NOMO-1 treated with DMSO at 0.1 percent for 48 hours (cell line): ENCODE data around the gene RNF215.

Experiments used
- DNase-seq: peaks from one replicate; lab custom pipeline; 2025; ENCODE audit not compliant: unreplicated experiment; lab: John Stamatoyannopoulos, UW

The RNF215 gene

GRCh38 chr22:30386960-30387827, at the start of gene RNF215:
TSS of gene RNF215 (minus strand) at chr22:30387411. CDS start at chr22:30387313, 98 bp downstream.
- DNase-seq = peak; percentile 54

GRCh38 chr22:30436196-30436595, 49.0 kb upstream of the RNF215 start:
- no peak for DNase-seq

- no peak for DNase-seq
These were observed 48.5 kb upstream of the RNF215 start for GRCh38 chr22:30435674-30436126.

- DNase-seq = no peak
These were observed 47.6 kb upstream of the RNF215 start for GRCh38 chr22:30434843-30435242.

GRCh38 chr22:30433773-30434172, 46.6 kb upstream of the RNF215 start:
- no peak for DNase-seq

- DNase-seq = no peak
These were observed 46.0 kb upstream of the RNF215 start for GRCh38 chr22:30433227-30433626.

GRCh38 chr22:30432520-30432919, 45.3 kb upstream of the RNF215 start:
- DNase-seq = no peak

GRCh38 chr22:30432096-30432495, 44.9 kb upstream of the RNF215 start:
- no peak for DNase-seq

GRCh38 chr22:30430933-30431332, 43.7 kb upstream of the RNF215 start:
- no peak for DNase-seq

- no peak for DNase-seq
These were observed 42.7 kb upstream of the RNF215 start for GRCh38 chr22:30429887-30430286.

- no peak for DNase-seq
These were observed 40.7 kb upstream of the RNF215 start for GRCh38 chr22:30427871-30428270.

GRCh38 chr22:30426388-30427353, 39.5 kb upstream of the RNF215 start:
- DNase-seq = peak; percentile 70

GRCh38 chr22:30425616-30426387, 38.6 kb upstream of the RNF215 start, which contains the start of gene MTFP1:
TSS of gene MTFP1 (plus strand) at chr22:30425768. CDS start at chr22:30425880, 112 bp downstream.
- DNase-seq = peak; percentile 53

GRCh38 chr22:30425327-30425615, 38.1 kb upstream of the RNF215 start:
- DNase-seq = no peak

GRCh38 chr22:30424534-30425326, 37.5 kb upstream of the RNF215 start:
- DNase-seq = peak; percentile 47

GRCh38 chr22:30423959-30424533, 36.8 kb upstream of the RNF215 start:
- DNase-seq = peak; percentile 99

GRCh38 chr22:30423301-30423958, 36.2 kb upstream of the RNF215 start:
- DNase-seq = no peak

GRCh38 chr22:30422481-30423300, 35.5 kb upstream of the RNF215 start:
- DNase-seq = no peak
